ENCODE results near the gene PLA2G4C. TPM values are rescaled to one million over a fixed set of nuclear protein-coding genes. Genes with fewer than 3 reads are reported as not detected.

PLA2G4C gene, protein sequence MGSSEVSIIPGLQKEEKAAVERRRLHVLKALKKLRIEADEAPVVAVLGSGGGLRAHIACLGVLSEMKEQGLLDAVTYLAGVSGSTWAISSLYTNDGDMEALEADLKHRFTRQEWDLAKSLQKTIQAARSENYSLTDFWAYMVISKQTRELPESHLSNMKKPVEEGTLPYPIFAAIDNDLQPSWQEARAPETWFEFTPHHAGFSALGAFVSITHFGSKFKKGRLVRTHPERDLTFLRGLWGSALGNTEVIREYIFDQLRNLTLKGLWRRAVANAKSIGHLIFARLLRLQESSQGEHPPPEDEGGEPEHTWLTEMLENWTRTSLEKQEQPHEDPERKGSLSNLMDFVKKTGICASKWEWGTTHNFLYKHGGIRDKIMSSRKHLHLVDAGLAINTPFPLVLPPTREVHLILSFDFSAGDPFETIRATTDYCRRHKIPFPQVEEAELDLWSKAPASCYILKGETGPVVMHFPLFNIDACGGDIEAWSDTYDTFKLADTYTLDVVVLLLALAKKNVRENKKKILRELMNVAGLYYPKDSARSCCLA
- 4.8 and 5.5 TPM in 2 replicates for total RNA-seq
- long read RNA-seq, transcript PLA2G4C-222 (17 exons, 1,984 nt), result major isoform, 6 of 19 reads
- long read RNA-seq, partial matches to known transcripts, result 1 of 19 reads
- long read RNA-seq, other reads (novel, unspliced or antisense), result 11 of 19 reads

DNA sequence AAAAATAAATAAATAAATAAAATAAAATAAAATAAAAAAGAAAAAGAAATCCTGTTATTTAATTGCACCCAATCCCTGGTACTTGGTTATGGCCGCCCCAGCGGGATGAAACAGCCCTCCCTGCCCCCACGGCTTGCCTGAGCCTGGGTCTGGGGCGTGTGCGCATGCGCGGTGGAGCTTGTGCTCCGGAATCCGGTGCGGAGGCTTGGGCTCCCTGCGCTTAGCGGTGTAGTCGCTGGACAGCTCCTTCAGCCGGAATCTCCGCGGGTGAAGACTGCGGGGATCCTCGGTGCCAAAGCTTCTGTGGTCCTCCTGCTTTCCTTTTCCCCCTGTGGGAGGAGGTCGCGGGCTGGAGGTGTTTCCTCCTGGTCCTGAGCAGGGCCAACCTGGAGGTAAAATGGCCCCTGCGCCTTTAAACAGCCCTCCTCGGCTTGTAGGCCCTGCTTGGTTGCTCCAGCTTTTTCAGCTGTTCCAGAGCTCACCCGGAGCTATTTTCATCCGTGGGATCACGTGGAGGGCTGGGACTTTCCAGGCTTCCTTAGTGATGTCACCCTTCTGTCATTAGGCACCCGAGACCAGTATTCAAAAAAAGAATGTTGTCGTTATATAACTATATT lies at the start of gene PLA2G4C:
Gene PLA2G4C (minus strand): TSS at position 468 of the 617 bp plus-strand sequence. CDS start 4,288 bp downstream, outside the sequence.
- H3K27ac Mint-ChIP-seq (ENCODE audit: unreplicated experiment), result peak within 1 kb of the TSS; percentile 96
- peak; percentile 96 for DNase-seq (ENCODE audit: extremely low spot score, unreplicated experiment)
- TF ChIP-seq, protein P1, sequence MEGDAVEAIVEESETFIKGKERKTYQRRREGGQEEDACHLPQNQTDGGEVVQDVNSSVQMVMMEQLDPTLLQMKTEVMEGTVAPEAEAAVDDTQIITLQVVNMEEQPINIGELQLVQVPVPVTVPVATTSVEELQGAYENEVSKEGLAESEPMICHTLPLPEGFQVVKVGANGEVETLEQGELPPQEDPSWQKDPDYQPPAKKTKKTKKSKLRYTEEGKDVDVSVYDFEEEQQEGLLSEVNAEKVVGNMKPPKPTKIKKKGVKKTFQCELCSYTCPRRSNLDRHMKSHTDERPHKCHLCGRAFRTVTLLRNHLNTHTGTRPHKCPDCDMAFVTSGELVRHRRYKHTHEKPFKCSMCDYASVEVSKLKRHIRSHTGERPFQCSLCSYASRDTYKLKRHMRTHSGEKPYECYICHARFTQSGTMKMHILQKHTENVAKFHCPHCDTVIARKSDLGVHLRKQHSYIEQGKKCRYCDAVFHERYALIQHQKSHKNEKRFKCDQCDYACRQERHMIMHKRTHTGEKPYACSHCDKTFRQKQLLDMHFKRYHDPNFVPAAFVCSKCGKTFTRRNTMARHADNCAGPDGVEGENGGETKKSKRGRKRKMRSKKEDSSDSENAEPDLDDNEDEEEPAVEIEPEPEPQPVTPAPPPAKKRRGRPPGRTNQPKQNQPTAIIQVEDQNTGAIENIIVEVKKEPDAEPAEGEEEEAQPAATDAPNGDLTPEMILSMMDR (IDR thresholded peaks at IDR 0.05), result no peak
- H3K27me3 Mint-ChIP-seq (ENCODE audit: unreplicated experiment), result no peaks in the 10 kb centered on the region
- H3K9me3 Mint-ChIP-seq (ENCODE audit: unreplicated experiment), result no peaks in the 10 kb centered on the region
- H3K36me3 Mint-ChIP-seq (ENCODE audit: unreplicated experiment), result no peaks in the 10 kb centered on the region
- peaks cover 15% of the 10 kb centered on the region for H3K4me1 Mint-ChIP-seq (ENCODE audit: unreplicated experiment)
- peak within 1 kb of the TSS; percentile 73 for H3K4me3 Mint-ChIP-seq (ENCODE audit: unreplicated experiment)

DNA sequence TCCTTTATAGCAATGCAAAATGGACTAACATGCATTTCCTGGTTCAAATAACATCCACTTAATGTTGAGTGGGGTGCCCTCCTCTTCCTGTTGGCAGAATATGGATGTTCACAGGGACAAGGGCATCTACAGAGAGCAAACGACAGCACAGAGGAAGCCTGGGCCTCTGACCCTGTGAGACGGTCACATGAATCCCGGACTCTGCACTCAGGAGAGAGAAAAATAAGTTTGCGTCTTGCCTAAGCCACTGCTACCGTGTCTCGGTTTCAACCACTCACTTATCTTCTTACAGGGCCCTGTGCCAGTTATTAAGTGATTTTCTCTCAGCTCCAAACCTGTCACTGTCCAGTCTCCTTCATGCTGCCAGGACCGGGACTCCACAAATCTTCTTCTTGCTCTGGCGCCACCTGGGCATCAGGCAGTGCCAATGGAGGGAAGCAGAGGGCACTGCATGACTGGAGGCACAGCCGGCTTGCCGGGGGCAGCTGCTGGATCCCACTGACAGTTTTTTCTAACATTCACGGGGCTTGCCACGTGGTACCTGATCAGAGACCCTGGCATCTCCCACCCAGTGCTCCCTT lies 47.7 kb upstream of the PLA2G4C start:
- Mint-ChIP-seq H3K27ac (ENCODE audit: unreplicated experiment) (no peak overlapping the region), H3K4me1 (ENCODE audit: unreplicated experiment) (no peaks in the 10 kb centered on the region), H3K36me3 (ENCODE audit: unreplicated experiment) (peaks cover 9% of the 10 kb centered on the region), H3K9me3 (ENCODE audit: unreplicated experiment) (no peaks in the 10 kb centered on the region), H3K27me3 (ENCODE audit: unreplicated experiment) (no peaks in the 10 kb centered on the region), H3K4me3 (ENCODE audit: unreplicated experiment) (no peak overlapping the region)
- no peak for DNase-seq (ENCODE audit: extremely low spot score, unreplicated experiment)
- TF ChIP-seq, protein P1 (IDR thresholded peaks at IDR 0.05), result no peak

GRCh38 chr19:48154003-48154402 lies 43.4 kb upstream of the PLA2G4C start:
- H3K27me3 Mint-ChIP-seq (ENCODE audit: unreplicated experiment), result no peaks in the 10 kb centered on the region
- TF ChIP-seq, protein P1 (IDR thresholded peaks at IDR 0.05), result no peak
- no peak for DNase-seq (ENCODE audit: extremely low spot score, unreplicated experiment)
- peak overlapping the region; percentile 16 for H3K27ac Mint-ChIP-seq (ENCODE audit: unreplicated experiment)
- no peaks in the 10 kb centered on the region for H3K9me3 Mint-ChIP-seq (ENCODE audit: unreplicated experiment)
- peaks cover 15% of the 10 kb centered on the region for H3K36me3 Mint-ChIP-seq (ENCODE audit: unreplicated experiment)
- peaks cover 4% of the 10 kb centered on the region for H3K4me1 Mint-ChIP-seq (ENCODE audit: unreplicated experiment)
- H3K4me3 Mint-ChIP-seq (ENCODE audit: unreplicated experiment), result no peak overlapping the region

- Mint-ChIP-seq H3K9me3 (ENCODE audit: unreplicated experiment) (no peaks in the 10 kb centered on the region), H3K36me3 (ENCODE audit: unreplicated experiment) (peaks cover 5% of the 10 kb centered on the region), H3K27me3 (ENCODE audit: unreplicated experiment) (no peaks in the 10 kb centered on the region), H3K4me1 (ENCODE audit: unreplicated experiment) (peaks cover 4% of the 10 kb centered on the region), H3K4me3 (ENCODE audit: unreplicated experiment) (peak overlapping the region; percentile 59), H3K27ac (ENCODE audit: unreplicated experiment) (peak overlapping the region; percentile 93)
- TF ChIP-seq, protein P1 (IDR thresholded peaks at IDR 0.05), result peak; percentile 82
- DNase-seq (ENCODE audit: extremely low spot score, unreplicated experiment), result no peak
Measured at GRCh38 chr19:48152551-48152950, 41.9 kb upstream of the PLA2G4C start.
